ENCODE results near the gene NAGA.

DNA sequence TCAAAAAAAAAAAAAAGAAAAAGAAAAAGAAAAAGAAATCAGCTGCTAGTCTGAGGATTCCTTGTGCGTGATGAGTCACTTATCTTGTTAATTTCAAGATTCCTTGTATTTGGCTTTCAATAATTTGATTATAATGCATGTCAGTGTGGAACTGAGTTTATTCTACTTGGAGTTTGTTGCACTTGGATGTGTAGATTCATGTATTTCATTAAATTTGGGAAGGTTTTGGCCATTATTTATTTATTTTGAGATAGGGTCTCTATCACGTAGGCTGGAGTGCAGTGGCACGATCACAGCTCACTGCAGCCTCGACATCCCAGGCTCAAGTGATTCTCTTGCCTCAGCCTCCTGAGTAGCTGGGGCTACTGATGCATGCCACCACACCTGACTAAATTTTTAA, 57.2 kb downstream of the NAGA start:
- TF ChIP-seq CTCF (IDR thresholded peaks at IDR 0.05) = no peak
- TF ChIP-seq ZFX (IDR thresholded peaks at IDR 0.05; ENCODE audit: borderline replicate concordance) = no peak

Data from 22Rv1 (cell line).